Eye (tissue), 1 donor: Measurements from ENCODE around the gene UBQLN2.
A peak's percentile ranks its signal among the peaks of the same experiment; 100 is the strongest.
"Not testable (repeated sequence)": the region's sequence is repeated elsewhere in the genome, so short reads cannot be mapped to it uniquely, and the experiment has no call there.

Experiments
- DNase-seq: peaks from one replicate; pipeline ENCODE4 v3.0.0-alpha.2; 2015

UBQLN2 gene

GRCh38 chrX:56563231-56564161, at the start of gene UBQLN2:
Gene UBQLN2, plus strand, starts transcription at chrX:56563627. Its CDS starts 247 bp downstream, at chrX:56563874.
- DNase-seq: peak; percentile 91

GRCh38 chrX:56519642-56520041, 43.8 kb upstream of the UBQLN2 start:
- DNase-seq: no peak

- DNase-seq: not testable (repeated sequence)
Observed at GRCh38 chrX:56529482-56530007, 33.9 kb upstream of the UBQLN2 start.

GRCh38 chrX:56530011-56530410, 33.4 kb upstream of the UBQLN2 start:
- no peak for DNase-seq

- DNase-seq: no peak
Observed at GRCh38 chrX:56550667-56551066, 12.8 kb upstream of the UBQLN2 start.

GRCh38 chrX:56554870-56555269, 8.6 kb upstream of the UBQLN2 start:
- no peak for DNase-seq

- no peak for DNase-seq
Observed at GRCh38 chrX:56557376-56557929, 6.0 kb upstream of the UBQLN2 start.

GRCh38 chrX:56564164-56564885, 898 bp downstream of the UBQLN2 start:
- DNase-seq: peak; percentile 71

GRCh38 chrX:56564921-56565840, 1.8 kb downstream of the UBQLN2 start:
- peak; percentile 37 for DNase-seq

- DNase-seq: no peak
Observed at GRCh38 chrX:56569378-56570057, 6.1 kb downstream of the UBQLN2 start.

GRCh38 chrX:56572975-56573374, 9.5 kb downstream of the UBQLN2 start:
- no peak for DNase-seq

GRCh38 chrX:56574861-56575260, 11.4 kb downstream of the UBQLN2 start:
- DNase-seq: no peak

- no peak for DNase-seq
Observed at GRCh38 chrX:56576721-56577120, 13.3 kb downstream of the UBQLN2 start.

GRCh38 chrX:56588397-56589188, 25.2 kb downstream of the UBQLN2 start:
- no peak for DNase-seq

GRCh38 chrX:56591830-56592229, 28.4 kb downstream of the UBQLN2 start:
- not testable (repeated sequence) for DNase-seq

GRCh38 chrX:56600141-56600540, 36.7 kb downstream of the UBQLN2 start:
- DNase-seq: no peak

GRCh38 chrX:56600987-56601386, 37.6 kb downstream of the UBQLN2 start:
- no peak for DNase-seq

GRCh38 chrX:56615282-56615681, 51.9 kb downstream of the UBQLN2 start:
- no peak for DNase-seq
